HepG2 (cell line): ENCODE results near the gene TPCN2. TPM values are rescaled to one million over a fixed set of nuclear protein-coding genes. Genes with fewer than 3 reads are reported as not detected.

ENCODE experiments used
- IRX3 ChIP-seq: sonication (generic); formaldehyde crosslinking; IDR thresholded peaks from 2 replicates; pipeline ENCODE4 v1.8.1; 2023; ENCODE audit warnings: mild to moderate bottlenecking, low read depth, missing genetic modification reagents, borderline replicate concordance
- JARID2 ChIP-seq: sonication (generic); formaldehyde crosslinking; IDR thresholded peaks from 2 replicates; pipeline ENCODE4 v1.8.1; 2023; ENCODE audit warnings: missing genetic modification reagents, inconsistent platforms; ENCODE audit not compliant: insufficient replicate concordance
- KDM4B ChIP-seq: sonication (generic); formaldehyde crosslinking; IDR thresholded peaks from 2 replicates; pipeline ENCODE4 v1.4.0; 2020; ENCODE audit warnings: missing genetic modification reagents
- KLF16 ChIP-seq, 2 experiments: sonication (generic) in 1 of 2; formaldehyde crosslinking in 1 of 2; IDR thresholded peaks; 2 replicates each; pipeline versions ENCODE4 v1.6.1 to v1.8.0; 2016 to 2023; ENCODE audit warnings: missing genetic modification reagents in 2 of 2, missing compliant biosample characterization in 1 of 2
- MED1 ChIP-seq: sonication (generic); formaldehyde crosslinking; IDR thresholded peaks from 2 replicates; pipeline ENCODE4 v1.4.0; 2020; ENCODE audit warnings: missing genetic modification reagents
- NBN ChIP-seq: fragments of 450-650 bp; conservative IDR thresholded peaks from 2 replicates; pipeline ENCODE4 v1.6.1; 2017
- PHF20 ChIP-seq: sonication (generic); formaldehyde crosslinking; IDR thresholded peaks from 2 replicates; pipeline ENCODE4 v1.5.0; 2020; ENCODE audit warnings: mild to moderate bottlenecking, missing genetic modification reagents
- SALL1 ChIP-seq: sonication (generic); formaldehyde crosslinking; IDR thresholded peaks from 2 replicates; pipeline ENCODE4 v1.8.0; 2022; ENCODE audit warnings: mild to moderate bottlenecking, missing genetic modification reagents
- SIX4 ChIP-seq: sonication (generic); formaldehyde crosslinking; IDR thresholded peaks from 2 replicates; pipeline ENCODE4 v1.4.0; 2020; ENCODE audit warnings: missing genetic modification reagents
- SMAD3 ChIP-seq: sonication (generic); formaldehyde crosslinking; IDR thresholded peaks from 2 replicates; pipeline ENCODE4 v1.4.0; 2020; ENCODE audit warnings: missing genetic modification reagents
- ZFX ChIP-seq: sonication (generic); formaldehyde crosslinking; IDR thresholded peaks from 2 replicates; pipeline ENCODE4 v1.4.0; 2020; ENCODE audit warnings: mild to moderate bottlenecking, low read depth, missing genetic modification reagents, moderate library complexity
- ZNF138 ChIP-seq: sonication (generic); formaldehyde crosslinking; IDR thresholded peaks from 2 replicates; pipeline ENCODE4 v1.5.0; 2020; ENCODE audit warnings: mild to moderate bottlenecking, low read depth, missing genetic modification reagents
- ZNF768 ChIP-seq: sonication (generic); formaldehyde crosslinking; IDR thresholded peaks from 2 replicates; pipeline ENCODE4 v1.4.0; 2020; ENCODE audit warnings: missing genetic modification reagents
- polyA plus RNA-seq, 8 experiments: library from polyadenylated mRNA; depleted of rRNA in 3 of 8; stranded (reverse) in 7 of 8; unstranded in 1 of 8; fragments of >200 nt; fragmentation: Illumina TruSeq in 4 of 8; extraction: Trizol in 4 of 8; gene quantifications; 2 replicates each; pipeline versions ENCODE4 v1.2.1 to v1.2.3, GENCODE V29; 2011 to 2016; ENCODE audit warnings: low read depth in 4 of 8, missing spikeins in 1 of 8, mixed read lengths in 1 of 8; ENCODE audit not compliant: insufficient read depth in 1 of 8
- total RNA-seq, 5 experiments: library from RNA; depleted of rRNA; stranded (reverse); fragments of >200 nt; fragmentation: Illumina TruSeq; extraction: Trizol; gene quantifications; 2 replicates each; pipeline ENCODE4 v1.2.3, GENCODE V29; 2016; ENCODE audit warnings: low read depth in 1 of 5
- TF ChIP-seq, protein P1 (sequence below): sonication (generic); formaldehyde crosslinking; IDR thresholded peaks from 2 replicates; pipeline ENCODE4 v1.4.0; 2020; ENCODE audit warnings: missing genetic modification reagents, borderline replicate concordance
- TF ChIP-seq, protein P2 (sequence below): sonication (generic); formaldehyde crosslinking; conservative IDR thresholded peaks from 2 replicates; pipeline ENCODE4 v1.8.0; 2022; ENCODE audit warnings: missing genetic modification reagents
- TF ChIP-seq, protein P3 (sequence below): sonication (generic); formaldehyde crosslinking; IDR thresholded peaks from 2 replicates; pipeline ENCODE4; 2020; ENCODE audit warnings: missing genetic modification reagents, mild to moderate bottlenecking, borderline replicate concordance
- TF ChIP-seq, protein P4 (sequence below): fragments of 450-650 bp; IDR thresholded peaks from 2 replicates; pipeline ENCODE4 v1.6.1; 2017
- TF ChIP-seq, protein P5 (sequence below): sonication (generic); formaldehyde crosslinking; IDR thresholded peaks from 2 replicates; pipeline ENCODE4 v1.8.0; 2022; ENCODE audit warnings: mild to moderate bottlenecking, missing genetic modification reagents

Gene TPCN2
- total and polyA plus RNA-seq, 2 of the 13 experiments (the other 11 are each of a cell fraction or from before 2014, with no cell fraction given) = 5.6 to 5.9 TPM

- TF ChIP-seq, protein P1, sequence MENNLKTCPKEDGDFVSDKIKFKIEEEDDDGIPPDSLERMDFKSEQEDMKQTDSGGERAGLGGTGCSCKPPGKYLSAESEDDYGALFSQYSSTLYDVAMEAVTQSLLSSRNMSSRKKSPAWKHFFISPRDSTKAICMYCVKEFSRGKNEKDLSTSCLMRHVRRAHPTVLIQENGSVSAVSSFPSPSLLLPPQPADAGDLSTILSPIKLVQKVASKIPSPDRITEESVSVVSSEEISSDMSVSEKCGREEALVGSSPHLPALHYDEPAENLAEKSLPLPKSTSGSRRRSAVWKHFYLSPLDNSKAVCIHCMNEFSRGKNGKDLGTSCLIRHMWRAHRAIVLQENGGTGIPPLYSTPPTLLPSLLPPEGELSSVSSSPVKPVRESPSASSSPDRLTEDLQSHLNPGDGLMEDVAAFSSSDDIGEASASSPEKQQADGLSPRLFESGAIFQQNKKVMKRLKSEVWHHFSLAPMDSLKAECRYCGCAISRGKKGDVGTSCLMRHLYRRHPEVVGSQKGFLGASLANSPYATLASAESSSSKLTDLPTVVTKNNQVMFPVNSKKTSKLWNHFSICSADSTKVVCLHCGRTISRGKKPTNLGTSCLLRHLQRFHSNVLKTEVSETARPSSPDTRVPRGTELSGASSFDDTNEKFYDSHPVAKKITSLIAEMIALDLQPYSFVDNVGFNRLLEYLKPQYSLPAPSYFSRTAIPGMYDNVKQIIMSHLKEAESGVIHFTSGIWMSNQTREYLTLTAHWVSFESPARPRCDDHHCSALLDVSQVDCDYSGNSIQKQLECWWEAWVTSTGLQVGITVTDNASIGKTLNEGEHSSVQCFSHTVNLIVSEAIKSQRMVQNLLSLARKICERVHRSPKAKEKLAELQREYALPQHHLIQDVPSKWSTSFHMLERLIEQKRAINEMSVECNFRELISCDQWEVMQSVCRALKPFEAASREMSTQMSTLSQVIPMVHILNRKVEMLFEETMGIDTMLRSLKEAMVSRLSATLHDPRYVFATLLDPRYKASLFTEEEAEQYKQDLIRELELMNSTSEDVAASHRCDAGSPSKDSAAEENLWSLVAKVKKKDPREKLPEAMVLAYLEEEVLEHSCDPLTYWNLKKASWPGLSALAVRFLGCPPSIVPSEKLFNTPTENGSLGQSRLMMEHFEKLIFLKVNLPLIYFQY (CRISPR knock-in tag) = no peak
- TF ChIP-seq SIX4 (CRISPR knock-in tag) = no peak
- TF ChIP-seq ZNF768 (CRISPR knock-in tag) = peak; percentile 29; the same call in 1 of the 2 replicates
- TF ChIP-seq ZFX (CRISPR knock-in tag) = 0 out of 2 replicates have a peak, but pooled peaks have one; percentile 43
- no peak for TF ChIP-seq ZNF138 (CRISPR knock-in tag)
- TF ChIP-seq NBN = no peak
- no peak for TF ChIP-seq KLF16 (CRISPR knock-in tag; IDR thresholded peaks at IDR 0.05)
- TF ChIP-seq PHF20 = no peak
- no peak for TF ChIP-seq IRX3 (CRISPR knock-in tag)
- TF ChIP-seq MED1 (CRISPR knock-in tag) = 0 out of 2 replicates have a peak, but pooled peaks have one; percentile 21
- peak; percentile 65; the same call in 1 of the 2 replicates for TF ChIP-seq KDM4B (CRISPR knock-in tag)
- TF ChIP-seq, protein P2, sequence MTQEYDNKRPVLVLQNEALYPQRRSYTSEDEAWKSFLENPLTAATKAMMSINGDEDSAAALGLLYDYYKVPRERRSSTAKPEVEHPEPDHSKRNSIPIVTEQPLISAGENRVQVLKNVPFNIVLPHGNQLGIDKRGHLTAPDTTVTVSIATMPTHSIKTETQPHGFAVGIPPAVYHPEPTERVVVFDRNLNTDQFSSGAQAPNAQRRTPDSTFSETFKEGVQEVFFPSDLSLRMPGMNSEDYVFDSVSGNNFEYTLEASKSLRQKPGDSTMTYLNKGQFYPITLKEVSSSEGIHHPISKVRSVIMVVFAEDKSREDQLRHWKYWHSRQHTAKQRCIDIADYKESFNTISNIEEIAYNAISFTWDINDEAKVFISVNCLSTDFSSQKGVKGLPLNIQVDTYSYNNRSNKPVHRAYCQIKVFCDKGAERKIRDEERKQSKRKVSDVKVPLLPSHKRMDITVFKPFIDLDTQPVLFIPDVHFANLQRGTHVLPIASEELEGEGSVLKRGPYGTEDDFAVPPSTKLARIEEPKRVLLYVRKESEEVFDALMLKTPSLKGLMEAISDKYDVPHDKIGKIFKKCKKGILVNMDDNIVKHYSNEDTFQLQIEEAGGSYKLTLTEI (CRISPR knock-in tag) = no peak
- TF ChIP-seq SMAD3 (CRISPR knock-in tag) = no peak
- TF ChIP-seq, protein P3, sequence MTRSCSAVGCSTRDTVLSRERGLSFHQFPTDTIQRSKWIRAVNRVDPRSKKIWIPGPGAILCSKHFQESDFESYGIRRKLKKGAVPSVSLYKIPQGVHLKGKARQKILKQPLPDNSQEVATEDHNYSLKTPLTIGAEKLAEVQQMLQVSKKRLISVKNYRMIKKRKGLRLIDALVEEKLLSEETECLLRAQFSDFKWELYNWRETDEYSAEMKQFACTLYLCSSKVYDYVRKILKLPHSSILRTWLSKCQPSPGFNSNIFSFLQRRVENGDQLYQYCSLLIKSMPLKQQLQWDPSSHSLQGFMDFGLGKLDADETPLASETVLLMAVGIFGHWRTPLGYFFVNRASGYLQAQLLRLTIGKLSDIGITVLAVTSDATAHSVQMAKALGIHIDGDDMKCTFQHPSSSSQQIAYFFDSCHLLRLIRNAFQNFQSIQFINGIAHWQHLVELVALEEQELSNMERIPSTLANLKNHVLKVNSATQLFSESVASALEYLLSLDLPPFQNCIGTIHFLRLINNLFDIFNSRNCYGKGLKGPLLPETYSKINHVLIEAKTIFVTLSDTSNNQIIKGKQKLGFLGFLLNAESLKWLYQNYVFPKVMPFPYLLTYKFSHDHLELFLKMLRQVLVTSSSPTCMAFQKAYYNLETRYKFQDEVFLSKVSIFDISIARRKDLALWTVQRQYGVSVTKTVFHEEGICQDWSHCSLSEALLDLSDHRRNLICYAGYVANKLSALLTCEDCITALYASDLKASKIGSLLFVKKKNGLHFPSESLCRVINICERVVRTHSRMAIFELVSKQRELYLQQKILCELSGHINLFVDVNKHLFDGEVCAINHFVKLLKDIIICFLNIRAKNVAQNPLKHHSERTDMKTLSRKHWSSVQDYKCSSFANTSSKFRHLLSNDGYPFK (CRISPR knock-in tag) = peak; percentile 40; the same call in 1 of the 2 replicates
- TF ChIP-seq, protein P4, sequence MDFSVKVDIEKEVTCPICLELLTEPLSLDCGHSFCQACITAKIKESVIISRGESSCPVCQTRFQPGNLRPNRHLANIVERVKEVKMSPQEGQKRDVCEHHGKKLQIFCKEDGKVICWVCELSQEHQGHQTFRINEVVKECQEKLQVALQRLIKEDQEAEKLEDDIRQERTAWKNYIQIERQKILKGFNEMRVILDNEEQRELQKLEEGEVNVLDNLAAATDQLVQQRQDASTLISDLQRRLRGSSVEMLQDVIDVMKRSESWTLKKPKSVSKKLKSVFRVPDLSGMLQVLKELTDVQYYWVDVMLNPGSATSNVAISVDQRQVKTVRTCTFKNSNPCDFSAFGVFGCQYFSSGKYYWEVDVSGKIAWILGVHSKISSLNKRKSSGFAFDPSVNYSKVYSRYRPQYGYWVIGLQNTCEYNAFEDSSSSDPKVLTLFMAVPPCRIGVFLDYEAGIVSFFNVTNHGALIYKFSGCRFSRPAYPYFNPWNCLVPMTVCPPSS = no peak
- TF ChIP-seq, protein P5, sequence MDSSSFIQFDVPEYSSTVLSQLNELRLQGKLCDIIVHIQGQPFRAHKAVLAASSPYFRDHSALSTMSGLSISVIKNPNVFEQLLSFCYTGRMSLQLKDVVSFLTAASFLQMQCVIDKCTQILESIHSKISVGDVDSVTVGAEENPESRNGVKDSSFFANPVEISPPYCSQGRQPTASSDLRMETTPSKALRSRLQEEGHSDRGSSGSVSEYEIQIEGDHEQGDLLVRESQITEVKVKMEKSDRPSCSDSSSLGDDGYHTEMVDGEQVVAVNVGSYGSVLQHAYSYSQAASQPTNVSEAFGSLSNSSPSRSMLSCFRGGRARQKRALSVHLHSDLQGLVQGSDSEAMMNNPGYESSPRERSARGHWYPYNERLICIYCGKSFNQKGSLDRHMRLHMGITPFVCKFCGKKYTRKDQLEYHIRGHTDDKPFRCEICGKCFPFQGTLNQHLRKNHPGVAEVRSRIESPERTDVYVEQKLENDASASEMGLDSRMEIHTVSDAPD (CRISPR knock-in tag) = no peak
- no peak for TF ChIP-seq JARID2 (CRISPR knock-in tag)
- peak; percentile 62; the same call in 1 of the 2 replicates for TF ChIP-seq SALL1 (CRISPR knock-in tag)
Observed at GRCh38 chr11:69101115-69101791, 52.5 kb downstream of the TPCN2 start (continued).
